Measurements from ENCODE around the gene CD1E. TPM values are rescaled to one million over a fixed set of nuclear protein-coding genes. Genes with fewer than 3 reads are reported as not detected.

CD1E gene
- total RNA-seq, 2 donors from 2014 or later, result 0.42 TPM; not detected in 1

DNA sequence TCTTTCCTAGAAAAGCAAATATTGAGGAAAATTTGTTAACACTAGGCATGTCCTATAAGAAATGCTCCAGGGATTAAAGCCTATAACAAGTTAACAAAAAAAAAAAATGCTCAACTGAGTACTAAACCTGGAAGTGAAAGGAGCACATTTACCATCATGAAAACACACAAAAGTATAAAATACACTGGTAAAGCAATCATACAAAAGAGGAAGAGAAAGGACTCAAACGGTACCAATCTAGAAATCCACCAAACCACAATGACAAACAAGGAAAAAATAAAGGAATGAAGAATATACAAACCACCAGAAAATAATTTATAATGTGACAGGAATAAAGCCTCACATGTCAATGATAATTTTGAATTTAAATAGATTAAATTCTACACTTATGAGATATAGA lies 21.2 kb downstream of the CD1E start:
- H3K4me3 Mint-ChIP-seq, result no peak overlapping the region

DNA sequence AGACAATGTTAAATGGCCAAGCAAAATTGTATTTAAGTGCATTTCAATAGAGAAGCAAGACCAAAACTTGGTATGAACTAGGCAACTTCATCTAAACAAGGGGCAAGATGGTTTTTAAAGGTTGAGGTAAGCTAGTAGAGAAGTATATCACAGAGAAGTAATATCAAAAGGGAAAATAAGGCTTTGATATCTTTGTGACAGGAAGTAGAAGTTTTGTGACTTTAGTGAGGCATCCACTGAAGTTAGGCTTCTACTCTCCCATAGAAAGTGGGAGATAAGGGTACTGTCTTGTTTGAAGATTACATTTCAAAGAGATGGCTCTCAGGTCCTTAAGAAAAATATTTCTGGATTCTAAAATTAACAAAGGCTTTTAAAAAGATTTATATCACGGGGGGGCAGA lies 36.6 kb downstream of the CD1E start:
- ATAC-seq (no peak), DNase-seq (no peak)
- H3K4me1 Mint-ChIP-seq, result no peaks in the 10 kb centered on the region
- H3K36me3 Mint-ChIP-seq (ENCODE audit: low read depth), result no peaks in the 10 kb centered on the region
- H3K9me3 ChIP-seq (ENCODE audit: control insufficient read depth, low read length, poor library complexity, severe bottlenecking), result no peaks in the 10 kb centered on the region
- peaks cover 18% of the 10 kb centered on the region for H3K27me3 Mint-ChIP-seq
- no peak overlapping the region for H3K27ac Mint-ChIP-seq
- H3K4me3 Mint-ChIP-seq, result no peak overlapping the region

More for the DNA sequence above, 21.2 kb downstream of the CD1E start:
- H3K4me1 Mint-ChIP-seq, result no peaks in the 10 kb centered on the region
- DNase-seq, result no peak
- peaks cover 28% of the 10 kb centered on the region for H3K27me3 Mint-ChIP-seq
- no peak overlapping the region for H3K27ac Mint-ChIP-seq
- peaks cover 3% of the 10 kb centered on the region for H3K9me3 ChIP-seq (ENCODE audit: control insufficient read depth, low read length, poor library complexity, severe bottlenecking)
- ATAC-seq, result no peak
- H3K36me3 Mint-ChIP-seq (ENCODE audit: low read depth), result peaks cover 3% of the 10 kb centered on the region

DNA sequence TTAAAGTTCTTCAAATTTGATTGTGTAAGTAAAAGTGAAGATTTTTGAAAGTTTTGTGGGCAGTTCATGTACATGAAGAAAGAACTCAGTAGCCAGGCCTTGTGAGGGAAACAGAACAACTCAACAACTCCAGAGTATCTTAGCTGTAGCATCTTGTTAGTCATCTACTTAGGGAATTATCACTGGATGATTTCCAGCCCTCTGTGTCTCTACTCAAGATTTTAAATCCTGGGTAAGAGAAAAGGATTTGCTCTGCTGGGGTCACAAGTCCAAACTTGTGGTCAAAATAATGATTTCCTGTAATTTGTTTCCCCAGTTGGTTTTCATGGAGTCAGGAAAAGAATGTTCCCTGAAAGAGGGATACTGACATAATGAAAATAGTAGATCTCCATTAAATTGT lies 37.4 kb downstream of the CD1E start:
- Mint-ChIP-seq H3K4me1 (no peaks in the 10 kb centered on the region), H3K27ac (no peak overlapping the region), H3K36me3 (ENCODE audit: low read depth) (no peaks in the 10 kb centered on the region), H3K4me3 (no peak overlapping the region), H3K27me3 (peaks cover 20% of the 10 kb centered on the region)
- ATAC-seq, result no peak
- H3K9me3 ChIP-seq (ENCODE audit: control insufficient read depth, low read length, poor library complexity, severe bottlenecking), result no peaks in the 10 kb centered on the region
- DNase-seq, result no peak

DNA sequence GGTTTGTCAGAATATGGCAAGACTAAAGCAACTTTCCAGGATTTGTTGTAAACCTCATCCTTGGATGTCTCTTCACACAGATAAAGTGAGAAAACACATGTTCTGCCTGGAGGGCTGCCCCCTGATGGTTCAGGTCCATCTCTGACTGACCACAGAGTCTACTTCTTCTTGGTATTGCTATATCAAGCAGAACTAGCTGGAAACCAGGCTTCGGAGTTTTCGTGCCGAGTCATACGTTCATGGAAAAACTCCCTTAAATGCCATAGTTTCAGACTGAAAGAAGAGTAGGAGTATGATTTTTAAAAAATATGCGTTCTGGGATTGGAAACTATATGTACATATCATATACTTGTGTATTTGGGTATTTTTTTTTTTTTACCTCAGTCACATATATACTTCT lies 39.8 kb downstream of the CD1E start:
- Mint-ChIP-seq H3K27ac (no peak overlapping the region), H3K4me1 (no peaks in the 10 kb centered on the region), H3K27me3 (peaks cover 23% of the 10 kb centered on the region), H3K36me3 (ENCODE audit: low read depth) (no peaks in the 10 kb centered on the region), H3K4me3 (no peak overlapping the region)
- H3K9me3 ChIP-seq (ENCODE audit: control insufficient read depth, low read length, poor library complexity, severe bottlenecking), result no peaks in the 10 kb centered on the region
- ATAC-seq (no peak), DNase-seq (no peak)

DNA sequence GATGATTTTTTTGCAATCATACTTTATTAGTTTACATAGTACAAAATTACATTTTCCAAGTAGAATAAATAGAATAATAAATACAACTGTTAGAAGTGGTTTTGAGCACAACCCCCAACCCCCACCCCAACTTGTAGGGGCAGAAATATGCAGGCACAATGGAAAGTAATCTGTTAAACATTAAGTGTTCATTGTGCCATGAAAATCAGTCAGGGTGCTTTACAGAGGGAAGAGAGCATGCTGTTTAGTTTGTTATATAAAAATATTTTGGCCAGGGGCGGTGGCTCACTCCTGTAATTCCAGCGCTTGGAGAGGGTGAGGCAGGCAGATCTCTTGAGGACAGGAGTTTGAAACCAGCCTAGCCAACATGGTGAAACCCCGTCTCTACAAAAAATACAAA lies 43.0 kb downstream of the CD1E start:
- H3K9me3 ChIP-seq (ENCODE audit: control insufficient read depth, low read length, poor library complexity, severe bottlenecking), result no peaks in the 10 kb centered on the region
- Mint-ChIP-seq H3K4me1 (peaks cover 4% of the 10 kb centered on the region), H3K27me3 (peaks cover 31% of the 10 kb centered on the region), H3K4me3 (no peak overlapping the region), H3K36me3 (ENCODE audit: low read depth) (no peaks in the 10 kb centered on the region), H3K27ac (no peak overlapping the region)
- no peak for DNase-seq
- ATAC-seq, result no peak

DNA sequence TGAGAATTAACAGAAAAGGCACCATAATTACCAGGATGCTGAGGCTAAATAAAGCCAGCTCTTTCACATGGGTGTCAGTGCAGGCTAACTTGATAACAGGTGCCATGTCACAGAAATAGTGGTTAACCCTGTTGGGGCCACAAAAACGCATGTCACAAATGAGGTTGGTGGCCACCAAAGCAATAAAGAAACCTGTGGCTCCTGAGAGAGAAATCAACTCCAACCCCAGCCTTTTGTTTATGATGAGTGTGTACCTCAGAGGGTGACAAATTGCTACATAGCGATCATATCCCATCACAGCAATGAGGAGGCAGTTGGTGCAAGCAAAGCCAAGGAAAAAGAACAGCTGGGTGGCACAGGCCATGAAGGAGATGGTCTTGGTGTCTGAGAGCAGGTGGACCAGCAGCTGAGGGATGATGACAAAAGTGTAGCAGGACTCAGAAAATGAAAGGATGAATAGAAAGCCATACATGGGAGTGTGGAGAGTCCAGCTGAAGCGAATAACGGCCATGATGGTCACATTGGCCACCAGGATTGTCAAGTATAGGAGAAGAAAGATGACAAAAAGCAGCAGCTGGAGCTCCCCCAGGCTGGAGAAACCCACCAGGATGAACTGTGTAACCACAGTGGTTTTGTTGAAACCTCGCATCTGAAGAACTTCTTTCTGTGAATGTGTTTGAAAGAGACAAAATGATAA lies 45.3 kb downstream of the CD1E start, which contains the start of gene OR10T2:
Gene OR10T2 (minus strand): TSS at position 649 of the 697 bp plus-strand sequence. CDS start 0 bp downstream, at position 649.
- Mint-ChIP-seq H3K4me3 (no peak within 1 kb of the TSS), H3K4me1 (peaks cover 4% of the 10 kb centered on the region), H3K27me3 (peaks cover 40% of the 10 kb centered on the region), H3K27ac (peak within 1 kb of the TSS; percentile 3), H3K36me3 (ENCODE audit: low read depth) (no peaks in the 10 kb centered on the region)
- no peaks in the 10 kb centered on the region for H3K9me3 ChIP-seq (ENCODE audit: control insufficient read depth, low read length, poor library complexity, severe bottlenecking)
- no peak for DNase-seq
- no peak for ATAC-seq

DNA sequence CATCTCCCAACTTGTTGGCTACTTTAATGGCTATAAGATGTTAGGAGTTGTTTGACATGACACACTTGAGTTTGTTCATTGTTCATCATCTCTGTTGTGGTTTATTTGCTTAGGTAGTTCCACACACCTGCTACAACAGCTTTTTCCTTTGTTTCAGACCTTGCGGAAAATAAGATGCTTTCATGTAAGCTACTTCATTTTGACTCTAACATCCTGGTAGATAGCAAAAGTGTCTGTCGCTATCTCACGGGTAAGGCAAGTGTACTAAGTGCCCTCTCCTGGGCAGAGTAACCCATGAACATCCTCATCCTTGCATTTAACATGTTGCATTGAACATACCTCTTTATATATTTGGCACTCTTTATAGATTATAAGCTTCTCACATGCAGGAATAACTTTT lies 47.2 kb downstream of the CD1E start:
- peaks cover 4% of the 10 kb centered on the region for H3K4me1 Mint-ChIP-seq
- no peak for DNase-seq
- H3K9me3 ChIP-seq (ENCODE audit: control insufficient read depth, low read length, poor library complexity, severe bottlenecking), result no peaks in the 10 kb centered on the region
- H3K27ac Mint-ChIP-seq, result no peak overlapping the region
- H3K27me3 Mint-ChIP-seq, result peaks cover 43% of the 10 kb centered on the region
- H3K36me3 Mint-ChIP-seq (ENCODE audit: low read depth), result no peaks in the 10 kb centered on the region
- no peak overlapping the region for H3K4me3 Mint-ChIP-seq
- no peak for ATAC-seq

DNA sequence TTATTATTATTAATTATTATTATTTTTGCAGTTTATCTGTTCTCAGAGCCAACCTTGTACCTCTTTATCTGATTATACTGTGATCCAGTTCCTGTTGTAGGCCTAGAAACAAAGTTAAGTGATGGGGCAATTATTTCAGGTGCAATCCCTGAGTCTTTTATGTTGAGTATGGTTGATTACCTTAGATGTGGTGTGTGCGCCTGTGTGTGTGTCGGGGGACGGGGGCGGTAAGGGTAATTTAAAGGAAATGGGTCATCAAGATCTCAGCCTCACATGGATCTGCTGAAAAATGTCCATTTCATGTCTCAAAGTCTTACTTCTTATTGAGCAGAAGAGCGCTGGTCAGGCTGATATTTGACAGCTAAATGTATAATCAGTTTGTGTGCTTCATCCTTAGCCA lies 53.4 kb downstream of the CD1E start:
- no peaks in the 10 kb centered on the region for H3K4me1 Mint-ChIP-seq
- no peak overlapping the region for H3K4me3 Mint-ChIP-seq
- no peak overlapping the region for H3K27ac Mint-ChIP-seq
- H3K36me3 Mint-ChIP-seq (ENCODE audit: low read depth), result no peaks in the 10 kb centered on the region
- H3K27me3 Mint-ChIP-seq, result peaks cover 29% of the 10 kb centered on the region
- ATAC-seq, result no peak
- DNase-seq, result no peak
- H3K9me3 ChIP-seq (ENCODE audit: control insufficient read depth, low read length, poor library complexity, severe bottlenecking), result no peaks in the 10 kb centered on the region

Other genes starting within 250 kb of the CD1E start
- under 1 TPM; 0.94 to 0.99 TPM for gene CD1D, start 173.0 kb upstream of the CD1E start, total RNA-seq
- gene CD1A, start 99.5 kb upstream of the CD1E start, total RNA-seq, result not detected
- gene CD1C, start 64.0 kb upstream of the CD1E start, total RNA-seq, result 1 to 10 TPM; 1.6 to 5.0 TPM
- not detected for gene CD1B, start 22.4 kb upstream of the CD1E start, total RNA-seq
- gene OR10T2, start 45.6 kb downstream of the CD1E start, total RNA-seq, result not detected
- not detected for gene OR10K2, start 72.3 kb downstream of the CD1E start, total RNA-seq
- gene OR10K1, start 107.9 kb downstream of the CD1E start, total RNA-seq, result not detected
- not detected for gene OR10R2, start 118.3 kb downstream of the CD1E start, total RNA-seq
- not detected for gene OR6Y1, start 200.5 kb downstream of the CD1E start, total RNA-seq
- gene OR6P1, start 216.7 kb downstream of the CD1E start, total RNA-seq, result not detected
- not detected for gene OR10X1, start 226.0 kb downstream of the CD1E start, total RNA-seq

Measured in T-helper 17 cell (primary cell).